ENCODE measurements around the gene MICU1. TPM values are rescaled to one million over a fixed set of nuclear protein-coding genes. Genes with fewer than 3 reads are reported as not detected.

MICU1 gene
- total RNA-seq, 1 experiment from 2014 or later: 39.4 TPM

- no TSS peak for BruUV-seq (replicated peaks)
- no peaks in the 10 kb centered on the region for H3K27me3 ChIP-seq (ENCODE audit: insufficient read depth, low read length)
- intact Hi-C loops (cut with micrococcal nuclease): no loop called here
Measured at GRCh38 chr10:72490951-72491350, 134.9 kb downstream of the MICU1 start.

GRCh38 chr10:72487521-72487920, 138.4 kb downstream of the MICU1 start:
- Histone ChIP-seq H3K4me3 (replicated peaks in 1 of 2; ENCODE audit: low read depth in 1 of 2, low read length in 2 of 2) (no peak overlapping the region), H3K4me2 (ENCODE audit: low read length) (no peak overlapping the region), H2AFZ (ENCODE audit: low read depth, low read length, poor library complexity, severe bottlenecking) (no peak overlapping the region), H3K9me2 (ENCODE audit: insufficient read depth) (no peaks in the 10 kb centered on the region), H4K20me1 (ENCODE audit: insufficient read depth) (no peaks in the 10 kb centered on the region), H3K9me3 (ENCODE audit: control insufficient read depth in 1 of 2, insufficient read depth in 1 of 2, low read depth in 1 of 2, low read length in 2 of 2) (no peaks in the 10 kb centered on the region), H3K27ac (ENCODE audit: low read depth, low read length) (no peak overlapping the region), H3K27me3 (ENCODE audit: insufficient read depth, low read length) (no peaks in the 10 kb centered on the region), H3K79me2 (ENCODE audit: insufficient read depth, low read length) (no peaks in the 10 kb centered on the region), H3K4me1 (ENCODE audit: control insufficient read depth in 1 of 2, insufficient read depth in 2 of 2, low read length in 2 of 2) (no peaks in the 10 kb centered on the region), H3K36me3 (ENCODE audit: control insufficient read depth in 1 of 2, insufficient read depth in 2 of 2, low read length in 2 of 2) (no peaks in the 10 kb centered on the region), H3K9ac (ENCODE audit: low read length) (no peak overlapping the region)
- CTCF ChIA-PET: no interaction called here
- ATAC-seq (no peak), DNase-seq (ENCODE audit: low read depth, low spot score) (no peak)
- RAD21 ChIA-PET (ENCODE audit: low non-redundant PET in 1 of 2, low total read pairs in 2 of 2, uncharacterized antibody in 2 of 2, unreplicated experiment in 2 of 2): no interaction called here
- POLR2A ChIA-PET: no interaction called here
- BruUV-seq (replicated peaks): no TSS peak
- TF ChIP-seq TCF7L2 (IDR thresholded peaks at IDR 0.05; ENCODE audit: borderline replicate concordance, extremely low read depth, insufficient read depth, insufficient read length) (no peak), REST (IDR thresholded peaks at IDR 0.05; ENCODE audit: low read depth) (no peak), ZNF274 (IDR thresholded peaks at IDR 0.05; ENCODE audit: low read depth, low read length) (no peak)
- intact Hi-C loops (cut with micrococcal nuclease): no loop called here

More at GRCh38 chr10:72490951-72491350, 134.9 kb downstream of the MICU1 start:
- Histone ChIP-seq H3K9me3 (ENCODE audit: control insufficient read depth in 1 of 2, insufficient read depth in 1 of 2, low read depth in 1 of 2, low read length in 2 of 2) (no peaks in the 10 kb centered on the region), H2AFZ (ENCODE audit: low read depth, low read length, poor library complexity, severe bottlenecking) (no peak overlapping the region), H3K4me2 (ENCODE audit: low read length) (no peak overlapping the region), H3K79me2 (ENCODE audit: insufficient read depth, low read length) (no peaks in the 10 kb centered on the region), H3K9me2 (ENCODE audit: insufficient read depth) (no peaks in the 10 kb centered on the region), H3K4me1 (ENCODE audit: control insufficient read depth in 1 of 2, insufficient read depth in 2 of 2, low read length in 2 of 2) (no peaks in the 10 kb centered on the region), H3K4me3 (replicated peaks in 1 of 2; ENCODE audit: low read depth in 1 of 2, low read length in 2 of 2) (no peak overlapping the region), H3K9ac (ENCODE audit: low read length) (no peak overlapping the region), H3K27ac (ENCODE audit: low read depth, low read length) (no peak overlapping the region), H3K36me3 (ENCODE audit: control insufficient read depth in 1 of 2, insufficient read depth in 2 of 2, low read length in 2 of 2) (no peaks in the 10 kb centered on the region), H4K20me1 (ENCODE audit: insufficient read depth) (no peaks in the 10 kb centered on the region)
- ChIA-PET CTCF (no interaction called here), POLR2A (no interaction called here), RAD21 (ENCODE audit: low non-redundant PET in 1 of 2, low total read pairs in 2 of 2, uncharacterized antibody in 2 of 2, unreplicated experiment in 2 of 2) (no interaction called here)
- DNase-seq (ENCODE audit: low read depth, low spot score) (no peak), ATAC-seq (no peak)
- no peak for TF ChIP-seq CBX3 (IDR thresholded peaks at IDR 0.05; ENCODE audit: low read depth)
- no peak for TF ChIP-seq ATF3 (IDR thresholded peaks at IDR 0.05)
- no peak for TF ChIP-seq EZH2 (IDR thresholded peaks at IDR 0.05)

Measured in HCT116 (cell line).